Nephron progenitor cell (in vitro differentiated cells): ENCODE data around the gene FOXP1.

Source experiments
- DNase-seq: peaks from one replicate; pipeline ENCODE4 v3.0.0; 2021
- H3K27ac Mint-ChIP-seq: 2 replicates; pipeline ENCODE4 v1.8.0; 2021; ENCODE audit warnings: mild to moderate bottlenecking, moderate library complexity, mixed read lengths
- H3K27me3 Mint-ChIP-seq: 2 replicates; pipeline ENCODE4 v1.8.0; 2021; ENCODE audit warnings: mild to moderate bottlenecking, low read depth, mixed read lengths; ENCODE audit not compliant: poor library complexity
- H3K36me3 Mint-ChIP-seq: 2 replicates; pipeline ENCODE4 v1.8.0; 2021; ENCODE audit warnings: low read depth, mixed read lengths
- H3K4me1 Mint-ChIP-seq: 2 replicates; pipeline ENCODE4 v1.8.0; 2021; ENCODE audit warnings: mixed read lengths
- H3K4me3 Mint-ChIP-seq: 2 replicates; pipeline ENCODE4 v1.8.0; 2021; ENCODE audit warnings: mild to moderate bottlenecking, moderate library complexity, mixed read lengths
- H3K9me3 Mint-ChIP-seq: 2 replicates; pipeline ENCODE4 v1.8.0; 2021; ENCODE audit warnings: mild to moderate bottlenecking, moderate library complexity, mixed read lengths
- TF ChIP-seq, protein P1 (sequence below): fragments of 200-600 bp; sonication (generic); IDR thresholded peaks from 2 replicates; pipeline ENCODE4 v1.5.0; 2021; ENCODE audit warnings: antibody characterized with exemption

The FOXP1 gene

DNA sequence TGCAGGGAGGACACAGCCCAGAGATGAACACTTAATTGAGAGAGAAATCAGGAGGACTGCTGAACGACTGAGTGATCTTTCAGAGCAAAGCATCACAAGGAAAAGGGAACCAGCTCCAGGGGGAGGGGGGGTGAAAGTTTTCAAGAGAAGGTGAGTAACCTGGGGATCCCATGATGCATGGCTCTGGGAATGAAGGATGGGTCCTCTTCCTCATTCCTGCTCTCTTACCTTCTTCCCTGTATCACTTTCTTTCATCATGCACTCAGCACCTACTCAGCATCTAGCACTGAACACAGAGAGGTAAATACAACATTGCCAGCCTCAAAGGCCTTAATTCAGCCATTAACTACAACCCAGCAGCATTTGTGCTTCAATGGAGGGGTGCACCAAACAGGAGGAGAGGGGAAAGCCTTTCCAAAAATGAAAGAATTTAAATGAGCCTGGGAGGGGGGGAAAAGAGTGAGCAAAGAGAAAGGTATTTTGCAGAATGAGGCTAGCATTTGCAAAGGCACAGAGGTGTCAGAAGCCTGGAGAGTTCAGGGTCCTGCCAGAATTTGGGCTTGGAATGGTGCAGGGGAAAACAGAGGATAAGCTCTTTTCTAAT is 427.4 kb downstream of the FOXP1 start:
- no peak overlapping the region for H3K27ac Mint-ChIP-seq
- no peak for DNase-seq
- peaks cover 16% of the 10 kb centered on the region for H3K36me3 Mint-ChIP-seq
- peaks cover 1% of the 10 kb centered on the region for H3K27me3 Mint-ChIP-seq
- peaks cover 6% of the 10 kb centered on the region for H3K9me3 Mint-ChIP-seq
- H3K4me3 Mint-ChIP-seq = no peak overlapping the region
- H3K4me1 Mint-ChIP-seq = peaks cover 55% of the 10 kb centered on the region
- TF ChIP-seq, protein P1, sequence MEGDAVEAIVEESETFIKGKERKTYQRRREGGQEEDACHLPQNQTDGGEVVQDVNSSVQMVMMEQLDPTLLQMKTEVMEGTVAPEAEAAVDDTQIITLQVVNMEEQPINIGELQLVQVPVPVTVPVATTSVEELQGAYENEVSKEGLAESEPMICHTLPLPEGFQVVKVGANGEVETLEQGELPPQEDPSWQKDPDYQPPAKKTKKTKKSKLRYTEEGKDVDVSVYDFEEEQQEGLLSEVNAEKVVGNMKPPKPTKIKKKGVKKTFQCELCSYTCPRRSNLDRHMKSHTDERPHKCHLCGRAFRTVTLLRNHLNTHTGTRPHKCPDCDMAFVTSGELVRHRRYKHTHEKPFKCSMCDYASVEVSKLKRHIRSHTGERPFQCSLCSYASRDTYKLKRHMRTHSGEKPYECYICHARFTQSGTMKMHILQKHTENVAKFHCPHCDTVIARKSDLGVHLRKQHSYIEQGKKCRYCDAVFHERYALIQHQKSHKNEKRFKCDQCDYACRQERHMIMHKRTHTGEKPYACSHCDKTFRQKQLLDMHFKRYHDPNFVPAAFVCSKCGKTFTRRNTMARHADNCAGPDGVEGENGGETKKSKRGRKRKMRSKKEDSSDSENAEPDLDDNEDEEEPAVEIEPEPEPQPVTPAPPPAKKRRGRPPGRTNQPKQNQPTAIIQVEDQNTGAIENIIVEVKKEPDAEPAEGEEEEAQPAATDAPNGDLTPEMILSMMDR = no peak

DNA sequence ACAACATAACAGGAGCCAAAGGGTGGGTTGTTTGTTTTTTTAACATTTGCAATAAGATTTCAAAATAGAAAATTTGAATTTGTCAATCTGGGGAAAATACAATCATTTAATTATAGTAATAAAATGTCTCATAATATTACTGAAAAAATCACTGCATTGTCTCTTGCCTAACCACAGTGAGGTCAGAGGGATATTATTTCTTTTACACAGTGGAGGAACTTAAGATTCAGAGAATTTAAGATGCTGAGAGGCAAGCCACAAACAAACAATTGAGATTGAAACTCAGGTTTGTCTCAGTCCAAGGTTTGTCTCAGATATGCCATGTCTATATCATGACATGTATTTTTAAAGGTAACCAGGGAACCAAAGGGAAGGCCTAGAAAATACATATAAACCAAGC is 428.7 kb downstream of the FOXP1 start:
- no peak overlapping the region for H3K4me3 Mint-ChIP-seq
- no peaks in the 10 kb centered on the region for H3K27me3 Mint-ChIP-seq
- no peaks in the 10 kb centered on the region for H3K9me3 Mint-ChIP-seq
- peaks cover 61% of the 10 kb centered on the region for H3K4me1 Mint-ChIP-seq
- H3K36me3 Mint-ChIP-seq = peaks cover 5% of the 10 kb centered on the region
- no peak overlapping the region for H3K27ac Mint-ChIP-seq
- DNase-seq = no peak
- TF ChIP-seq, protein P1 = no peak

DNA sequence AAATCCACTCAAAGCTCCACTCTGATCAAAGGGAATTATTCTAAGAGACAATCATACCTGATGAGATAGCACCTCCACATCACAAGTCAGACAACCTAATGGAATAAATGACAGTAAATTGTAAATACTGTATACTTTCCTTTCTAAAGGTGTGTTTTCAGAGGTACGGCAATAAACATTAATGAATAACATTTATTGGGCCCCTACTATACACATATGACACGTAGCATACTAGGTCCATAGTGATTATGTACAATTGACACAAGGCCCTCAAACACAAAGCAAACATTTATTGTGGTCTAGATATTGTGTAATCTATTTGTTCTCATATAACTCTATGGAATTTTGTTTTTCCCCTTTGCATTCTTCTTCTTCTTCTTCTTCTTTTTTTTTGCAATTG is 429.8 kb downstream of the FOXP1 start:
- H3K27ac Mint-ChIP-seq = no peak overlapping the region
- no peak overlapping the region for H3K4me3 Mint-ChIP-seq

DNA sequence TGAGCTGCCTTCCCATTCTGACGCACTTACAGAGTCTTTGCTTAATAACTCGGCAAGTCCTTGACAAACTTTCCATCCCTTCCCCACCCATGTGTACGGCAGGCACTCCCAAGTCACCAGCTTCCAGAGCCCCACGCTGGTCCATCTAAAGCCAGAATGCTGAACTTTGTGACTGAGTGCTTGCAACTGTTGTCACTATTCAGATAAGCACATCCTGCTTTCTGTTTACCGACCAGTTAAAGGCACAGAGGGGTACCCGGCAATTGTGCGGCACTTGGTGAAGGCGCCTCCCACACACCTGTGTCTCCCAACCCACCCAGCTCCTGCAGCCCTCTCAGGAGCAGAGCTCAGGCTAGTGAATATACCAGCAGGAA is 430.6 kb downstream of the FOXP1 start:
- no peaks in the 10 kb centered on the region for H3K27me3 Mint-ChIP-seq
- no peaks in the 10 kb centered on the region for H3K36me3 Mint-ChIP-seq
- peaks cover 72% of the 10 kb centered on the region for H3K4me1 Mint-ChIP-seq
- H3K4me3 Mint-ChIP-seq = no peak overlapping the region
- no peak for DNase-seq
- H3K27ac Mint-ChIP-seq = no peak overlapping the region
- TF ChIP-seq, protein P1 = no peak
- H3K9me3 Mint-ChIP-seq = no peaks in the 10 kb centered on the region

More for the DNA sequence above, 429.8 kb downstream of the FOXP1 start:
- DNase-seq = no peak
- H3K36me3 Mint-ChIP-seq = no peaks in the 10 kb centered on the region
- H3K9me3 Mint-ChIP-seq = no peaks in the 10 kb centered on the region
- TF ChIP-seq, protein P1 = no peak
- H3K27me3 Mint-ChIP-seq = no peaks in the 10 kb centered on the region
- peaks cover 69% of the 10 kb centered on the region for H3K4me1 Mint-ChIP-seq

DNA sequence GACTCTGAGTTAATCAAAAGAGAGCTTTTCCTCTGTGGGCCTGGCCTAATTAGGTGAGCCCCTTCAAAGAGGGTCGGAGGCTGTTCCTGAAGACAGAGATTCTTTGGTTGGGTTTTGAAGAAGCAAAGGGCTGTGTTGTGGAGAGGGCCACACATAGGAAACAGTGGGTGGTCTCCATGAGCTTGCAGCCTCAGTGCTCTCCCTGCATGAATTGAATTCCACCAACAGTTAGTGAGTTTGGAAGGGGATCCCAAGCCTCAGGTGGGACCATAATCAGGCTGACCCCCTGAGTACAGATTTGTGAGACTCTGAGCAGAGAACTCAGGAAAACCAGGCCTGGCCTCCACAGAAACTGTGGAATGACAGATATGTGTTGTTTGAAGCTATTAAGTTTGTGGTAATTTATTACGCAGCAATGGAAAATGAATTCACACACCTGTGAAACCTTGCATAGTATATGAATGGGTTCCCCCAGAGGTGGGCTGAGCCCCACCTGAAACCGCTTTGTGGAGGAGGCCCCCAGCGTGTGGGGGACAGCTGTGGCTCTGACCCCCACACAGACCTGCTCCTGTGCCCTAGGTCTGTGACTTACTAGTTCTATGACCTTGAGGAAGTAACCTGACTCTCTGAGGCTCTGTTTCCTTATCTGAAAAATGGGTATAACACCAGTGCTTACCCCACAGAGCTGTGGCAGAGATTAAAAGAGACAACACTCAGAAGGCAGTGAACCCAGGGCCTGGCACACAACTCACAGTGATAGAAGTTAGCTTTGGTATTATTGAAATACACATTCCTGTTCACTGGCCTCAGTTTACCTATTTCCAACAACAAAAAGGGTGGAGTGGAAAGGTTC is 431.3 kb downstream of the FOXP1 start:
- no peak overlapping the region for H3K27ac Mint-ChIP-seq
- no peaks in the 10 kb centered on the region for H3K36me3 Mint-ChIP-seq
- TF ChIP-seq, protein P1 = no peak
- H3K4me3 Mint-ChIP-seq = no peak overlapping the region
- peaks cover 75% of the 10 kb centered on the region for H3K4me1 Mint-ChIP-seq
- no peak for DNase-seq
- no peaks in the 10 kb centered on the region for H3K27me3 Mint-ChIP-seq
- no peaks in the 10 kb centered on the region for H3K9me3 Mint-ChIP-seq
